Type B pancreatic cell (in vitro differentiated cells): Measurements from ENCODE around the gene ARHGEF7. TPM values are rescaled to one million over a fixed set of nuclear protein-coding genes. Genes with fewer than 3 reads are reported as not detected.

Experiments used
- DNase-seq: peaks from one replicate; pipeline ENCODE4 v3.0.0; 2021; ENCODE audit warnings: mixed read lengths; ENCODE audit not compliant: unreplicated experiment; ENCODE audit errors: extremely low spot score
- H3K27ac Mint-ChIP-seq: 2 replicates; pipeline ENCODE4 v1.8.0; 2021; ENCODE audit warnings: mild to moderate bottlenecking, mixed read lengths
- H3K27me3 Mint-ChIP-seq: 2 replicates; pipeline ENCODE4 v1.8.0; 2021; ENCODE audit warnings: mixed read lengths
- H3K36me3 Mint-ChIP-seq: 2 replicates; pipeline ENCODE4 v1.8.0; 2021; ENCODE audit warnings: mixed read lengths
- H3K4me1 Mint-ChIP-seq: one replicate; pipeline ENCODE4 v1.8.0; 2021; ENCODE audit warnings: mixed read lengths; ENCODE audit not compliant: unreplicated experiment
- H3K4me3 Mint-ChIP-seq: 2 replicates; pipeline ENCODE4 v1.8.0; 2021; ENCODE audit warnings: mild to moderate bottlenecking, mixed read lengths
- H3K9me3 Mint-ChIP-seq: 2 replicates; pipeline ENCODE4 v1.8.0; 2021; ENCODE audit warnings: mixed read lengths
- total RNA-seq: library from RNA; stranded (reverse); gene quantifications from 2 replicates; pipeline ENCODE4 v1.2.1, GENCODE V29; 2021; ENCODE audit warnings: low replicate concordance
- TF ChIP-seq, protein P1 (sequence below): fragments of 200-600 bp; sonication (generic); conservative IDR thresholded peaks from 2 replicates; pipeline ENCODE4 v1.5.0; 2021; ENCODE audit warnings: antibody characterized with exemption, mild to moderate bottlenecking

ARHGEF7 gene
- total RNA-seq, 1 donor from 2014 or later = 103 TPM

DNA sequence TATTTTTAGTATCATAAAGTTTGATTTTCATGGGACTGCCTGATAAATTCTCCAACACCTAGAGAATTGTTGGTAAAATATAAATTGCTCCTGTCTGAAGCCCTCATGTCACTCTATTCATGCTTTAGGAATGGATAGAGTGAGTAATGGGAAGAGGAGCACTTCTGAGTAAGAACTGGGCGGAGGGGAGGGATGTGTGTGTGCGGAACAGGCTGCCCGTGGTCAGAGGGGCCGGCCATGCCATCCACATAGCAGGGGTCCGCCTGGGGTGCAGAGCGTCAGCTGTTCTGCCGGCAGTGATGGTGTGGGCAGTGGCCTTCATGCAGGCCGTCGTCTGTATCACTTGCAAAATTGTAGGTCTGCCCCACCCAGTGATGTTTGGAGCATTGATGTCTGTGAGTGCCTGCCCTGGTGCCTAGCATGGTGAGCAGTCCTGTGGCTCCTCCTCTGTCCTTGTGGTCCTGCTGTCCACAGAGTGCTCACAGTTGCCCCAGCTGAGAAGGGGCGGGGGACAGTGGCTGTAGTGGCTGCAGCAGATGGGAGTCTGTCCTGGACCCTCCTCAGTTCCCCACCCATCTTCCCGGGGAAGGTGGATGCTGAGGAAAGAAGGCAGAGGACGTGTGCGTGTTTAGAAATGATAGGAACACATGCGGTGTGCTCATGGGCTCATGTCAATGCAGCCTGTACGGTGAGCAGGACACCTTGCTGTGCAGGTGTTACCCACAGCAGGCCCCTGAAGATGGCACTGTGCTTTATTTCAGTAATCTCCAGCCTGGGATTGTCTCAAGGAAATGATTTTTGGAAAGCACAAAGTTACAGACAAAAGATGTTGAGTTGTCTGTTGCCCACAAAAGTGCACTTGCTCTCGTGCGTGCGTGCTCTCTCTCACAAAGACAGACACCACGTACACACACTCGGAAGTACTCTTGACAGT lies 155.9 kb downstream of the ARHGEF7 start:
- Mint-ChIP-seq H3K27ac (no peak overlapping the region), H3K4me1 (no peaks in the 10 kb centered on the region), H3K36me3 (peaks cover 23% of the 10 kb centered on the region), H3K27me3 (no peaks in the 10 kb centered on the region), H3K4me3 (no peak overlapping the region), H3K9me3 (no peaks in the 10 kb centered on the region)
- DNase-seq = no peak
- TF ChIP-seq, protein P1, sequence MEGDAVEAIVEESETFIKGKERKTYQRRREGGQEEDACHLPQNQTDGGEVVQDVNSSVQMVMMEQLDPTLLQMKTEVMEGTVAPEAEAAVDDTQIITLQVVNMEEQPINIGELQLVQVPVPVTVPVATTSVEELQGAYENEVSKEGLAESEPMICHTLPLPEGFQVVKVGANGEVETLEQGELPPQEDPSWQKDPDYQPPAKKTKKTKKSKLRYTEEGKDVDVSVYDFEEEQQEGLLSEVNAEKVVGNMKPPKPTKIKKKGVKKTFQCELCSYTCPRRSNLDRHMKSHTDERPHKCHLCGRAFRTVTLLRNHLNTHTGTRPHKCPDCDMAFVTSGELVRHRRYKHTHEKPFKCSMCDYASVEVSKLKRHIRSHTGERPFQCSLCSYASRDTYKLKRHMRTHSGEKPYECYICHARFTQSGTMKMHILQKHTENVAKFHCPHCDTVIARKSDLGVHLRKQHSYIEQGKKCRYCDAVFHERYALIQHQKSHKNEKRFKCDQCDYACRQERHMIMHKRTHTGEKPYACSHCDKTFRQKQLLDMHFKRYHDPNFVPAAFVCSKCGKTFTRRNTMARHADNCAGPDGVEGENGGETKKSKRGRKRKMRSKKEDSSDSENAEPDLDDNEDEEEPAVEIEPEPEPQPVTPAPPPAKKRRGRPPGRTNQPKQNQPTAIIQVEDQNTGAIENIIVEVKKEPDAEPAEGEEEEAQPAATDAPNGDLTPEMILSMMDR = no peak

DNA sequence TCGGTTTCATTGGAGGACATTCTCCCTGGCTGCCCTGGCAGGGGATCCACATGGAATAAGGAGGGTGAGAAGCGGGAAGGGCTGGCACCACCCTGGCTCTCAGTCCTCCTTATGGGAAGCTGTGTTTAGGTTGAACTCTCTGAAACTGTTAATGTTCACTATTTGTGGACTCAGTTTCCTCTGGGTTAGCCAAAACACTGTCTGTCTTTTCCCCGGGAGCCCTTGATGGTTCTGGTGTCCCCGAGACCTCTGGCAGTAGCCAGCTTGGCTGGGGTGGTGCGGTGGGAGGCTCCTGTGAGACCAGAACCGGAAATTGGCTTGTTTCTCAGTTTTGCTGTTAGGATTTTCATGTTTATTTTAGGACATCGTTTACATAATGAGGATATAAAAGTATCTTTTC lies 157.0 kb downstream of the ARHGEF7 start:
- H3K36me3 Mint-ChIP-seq = peaks cover 23% of the 10 kb centered on the region
- no peaks in the 10 kb centered on the region for H3K9me3 Mint-ChIP-seq
- no peak for DNase-seq

DNA sequence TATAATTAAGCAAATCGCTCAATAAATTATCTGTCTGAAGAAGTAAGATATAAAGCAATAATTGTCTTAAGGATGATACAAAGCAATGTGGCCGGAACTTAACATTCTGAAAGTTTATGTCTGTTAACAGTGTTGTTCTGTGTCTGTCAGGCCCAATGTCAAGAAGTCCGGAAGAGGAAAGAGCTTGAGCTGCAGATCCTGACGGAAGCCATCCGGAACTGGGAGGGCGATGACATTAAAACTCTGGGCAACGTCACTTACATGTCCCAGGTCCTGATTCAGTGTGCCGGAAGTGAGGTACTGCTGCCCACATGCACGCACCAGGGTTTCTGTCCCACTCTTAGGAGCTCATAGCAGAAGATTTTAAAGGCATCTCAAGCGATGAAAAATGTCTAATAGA lies 160.3 kb downstream of the ARHGEF7 start:
- Mint-ChIP-seq H3K36me3 (peaks cover 23% of the 10 kb centered on the region), H3K9me3 (no peaks in the 10 kb centered on the region)

More for the DNA sequence above, 157.0 kb downstream of the ARHGEF7 start:
- Mint-ChIP-seq H3K4me1 (no peaks in the 10 kb centered on the region), H3K27ac (no peak overlapping the region), H3K27me3 (no peaks in the 10 kb centered on the region), H3K4me3 (no peak overlapping the region)
- TF ChIP-seq, protein P1 = no peak

DNA sequence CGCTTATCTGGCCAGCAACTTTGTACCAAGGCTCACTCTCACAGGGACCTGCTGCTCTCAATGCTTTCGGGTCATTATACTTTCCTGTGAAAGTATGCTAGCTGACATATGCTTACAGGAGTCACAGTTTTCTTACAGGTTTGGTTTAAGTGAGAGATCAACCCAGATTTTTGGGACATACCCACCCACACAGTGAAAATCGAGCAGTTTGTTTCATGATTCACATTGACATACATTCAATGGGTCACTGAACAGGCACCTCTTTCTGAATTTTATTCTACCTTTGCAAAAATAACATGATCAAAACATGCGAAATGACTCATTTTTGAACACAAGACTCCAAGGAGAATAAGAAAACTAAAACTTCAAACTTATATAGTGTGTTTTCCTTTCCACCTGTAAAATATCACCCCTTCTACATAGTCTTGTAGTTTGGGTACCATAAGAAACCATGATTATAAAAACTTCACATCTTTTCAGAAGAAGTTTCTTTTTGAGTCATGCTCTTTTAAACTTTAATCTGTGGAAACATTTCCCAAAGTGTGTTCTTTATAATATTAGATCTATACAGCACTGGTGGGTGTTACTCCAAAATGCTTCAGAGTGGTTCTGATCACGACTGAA lies 161.0 kb downstream of the ARHGEF7 start:
- Mint-ChIP-seq H3K36me3 (peaks cover 26% of the 10 kb centered on the region), H3K27ac (no peak overlapping the region)

More for the DNA sequence above, 160.3 kb downstream of the ARHGEF7 start:
- Mint-ChIP-seq H3K4me1 (no peaks in the 10 kb centered on the region), H3K27me3 (no peaks in the 10 kb centered on the region), H3K27ac (no peak overlapping the region), H3K4me3 (no peak overlapping the region)
- TF ChIP-seq, protein P1 = no peak
- no peak for DNase-seq

DNA sequence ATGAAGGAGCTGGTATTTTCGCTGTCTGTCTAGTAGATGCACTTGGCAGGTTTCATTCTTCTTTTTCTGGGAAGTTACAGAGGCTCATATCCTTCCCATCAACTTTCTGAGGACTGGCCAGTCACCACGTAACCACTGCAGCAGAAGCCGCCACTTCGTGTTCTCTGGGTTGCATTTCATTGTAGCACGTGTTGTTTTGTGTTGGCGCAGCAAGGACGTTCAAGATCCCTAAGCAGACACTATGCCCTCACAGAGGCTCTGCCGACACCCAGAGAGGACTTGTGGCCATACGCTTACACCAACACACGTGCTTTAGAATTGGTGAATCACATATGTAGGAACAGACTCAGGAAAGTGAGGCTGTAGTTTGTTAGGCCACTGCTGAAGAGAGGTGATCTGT lies 163.1 kb downstream of the ARHGEF7 start:
- H3K9me3 Mint-ChIP-seq = no peaks in the 10 kb centered on the region
- no peak overlapping the region for H3K4me3 Mint-ChIP-seq
- H3K27ac Mint-ChIP-seq = no peak overlapping the region
- TF ChIP-seq, protein P1 = no peak
- DNase-seq = no peak
- H3K27me3 Mint-ChIP-seq = no peaks in the 10 kb centered on the region
- peaks cover 27% of the 10 kb centered on the region for H3K36me3 Mint-ChIP-seq
- H3K4me1 Mint-ChIP-seq = no peaks in the 10 kb centered on the region

More for the DNA sequence above, 161.0 kb downstream of the ARHGEF7 start:
- Mint-ChIP-seq H3K9me3 (no peaks in the 10 kb centered on the region), H3K27me3 (no peaks in the 10 kb centered on the region), H3K4me3 (no peak overlapping the region), H3K4me1 (no peaks in the 10 kb centered on the region)
- TF ChIP-seq, protein P1 = no peak
- no peak for DNase-seq
